Measurements from ENCODE around the gene RCAN2.

GRCh38 chr6:46279874-46280273, 211.4 kb downstream of the RCAN2 start:
- no peak for TF ChIP-seq CTCF (IDR thresholded peaks at IDR 0.05; ENCODE audit: poor library complexity, severe bottlenecking)
- no peak for TF ChIP-seq TAF1 (IDR thresholded peaks at IDR 0.05; ENCODE audit: low read depth)
